Nephron progenitor cell (in vitro differentiated cells): ENCODE results near the gene KRTAP12-2.
"Not testable (repeated sequence)": the region's sequence is repeated elsewhere in the genome, so short reads cannot be mapped to it uniquely, and the experiment has no call there.

Experiments used
- DNase-seq: peaks from one replicate; pipeline ENCODE4 v3.0.0; 2021
- H3K27ac Mint-ChIP-seq: 2 replicates; pipeline ENCODE4 v1.8.0; 2021; ENCODE audit warnings: mild to moderate bottlenecking, moderate library complexity, mixed read lengths
- H3K27me3 Mint-ChIP-seq: 2 replicates; pipeline ENCODE4 v1.8.0; 2021; ENCODE audit warnings: mild to moderate bottlenecking, low read depth, mixed read lengths; ENCODE audit not compliant: poor library complexity
- H3K36me3 Mint-ChIP-seq: 2 replicates; pipeline ENCODE4 v1.8.0; 2021; ENCODE audit warnings: low read depth, mixed read lengths
- H3K4me1 Mint-ChIP-seq: 2 replicates; pipeline ENCODE4 v1.8.0; 2021; ENCODE audit warnings: mixed read lengths
- H3K4me3 Mint-ChIP-seq: 2 replicates; pipeline ENCODE4 v1.8.0; 2021; ENCODE audit warnings: mild to moderate bottlenecking, moderate library complexity, mixed read lengths
- H3K9me3 Mint-ChIP-seq: 2 replicates; pipeline ENCODE4 v1.8.0; 2021; ENCODE audit warnings: mild to moderate bottlenecking, moderate library complexity, mixed read lengths
- TF ChIP-seq, protein P1 (sequence below): fragments of 200-600 bp; sonication (generic); IDR thresholded peaks from 2 replicates; pipeline ENCODE4 v1.5.0; 2021; ENCODE audit warnings: antibody characterized with exemption

The KRTAP12-2 gene

DNA sequence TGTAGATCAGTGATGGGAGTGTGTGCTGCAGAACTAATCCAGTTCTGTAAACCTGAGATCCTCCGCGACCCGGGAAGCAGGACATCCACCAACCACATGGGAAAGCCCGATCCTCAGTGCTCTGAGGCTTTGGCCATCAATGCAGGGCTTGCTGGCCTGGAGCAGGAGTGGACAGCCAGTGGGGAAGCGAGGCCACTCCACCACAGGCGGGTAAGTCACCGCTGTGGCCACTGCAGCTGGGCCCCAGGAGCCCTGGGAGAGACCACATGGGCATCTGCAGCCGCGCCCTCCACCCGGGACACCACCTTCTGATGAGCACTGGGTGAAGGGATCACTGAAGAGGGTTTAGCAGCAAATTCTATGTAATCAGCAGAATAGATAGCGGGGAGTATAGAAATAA lies 14.4 kb upstream of the KRTAP12-2 start:
- Mint-ChIP-seq H3K4me3 (no peak overlapping the region), H3K36me3 (no peaks in the 10 kb centered on the region), H3K27ac (no peak overlapping the region), H3K27me3 (peaks cover 22% of the 10 kb centered on the region), H3K4me1 (peaks cover 3% of the 10 kb centered on the region), H3K9me3 (no peaks in the 10 kb centered on the region)
- no peak for DNase-seq
- TF ChIP-seq, protein P1, sequence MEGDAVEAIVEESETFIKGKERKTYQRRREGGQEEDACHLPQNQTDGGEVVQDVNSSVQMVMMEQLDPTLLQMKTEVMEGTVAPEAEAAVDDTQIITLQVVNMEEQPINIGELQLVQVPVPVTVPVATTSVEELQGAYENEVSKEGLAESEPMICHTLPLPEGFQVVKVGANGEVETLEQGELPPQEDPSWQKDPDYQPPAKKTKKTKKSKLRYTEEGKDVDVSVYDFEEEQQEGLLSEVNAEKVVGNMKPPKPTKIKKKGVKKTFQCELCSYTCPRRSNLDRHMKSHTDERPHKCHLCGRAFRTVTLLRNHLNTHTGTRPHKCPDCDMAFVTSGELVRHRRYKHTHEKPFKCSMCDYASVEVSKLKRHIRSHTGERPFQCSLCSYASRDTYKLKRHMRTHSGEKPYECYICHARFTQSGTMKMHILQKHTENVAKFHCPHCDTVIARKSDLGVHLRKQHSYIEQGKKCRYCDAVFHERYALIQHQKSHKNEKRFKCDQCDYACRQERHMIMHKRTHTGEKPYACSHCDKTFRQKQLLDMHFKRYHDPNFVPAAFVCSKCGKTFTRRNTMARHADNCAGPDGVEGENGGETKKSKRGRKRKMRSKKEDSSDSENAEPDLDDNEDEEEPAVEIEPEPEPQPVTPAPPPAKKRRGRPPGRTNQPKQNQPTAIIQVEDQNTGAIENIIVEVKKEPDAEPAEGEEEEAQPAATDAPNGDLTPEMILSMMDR = no peak

DNA sequence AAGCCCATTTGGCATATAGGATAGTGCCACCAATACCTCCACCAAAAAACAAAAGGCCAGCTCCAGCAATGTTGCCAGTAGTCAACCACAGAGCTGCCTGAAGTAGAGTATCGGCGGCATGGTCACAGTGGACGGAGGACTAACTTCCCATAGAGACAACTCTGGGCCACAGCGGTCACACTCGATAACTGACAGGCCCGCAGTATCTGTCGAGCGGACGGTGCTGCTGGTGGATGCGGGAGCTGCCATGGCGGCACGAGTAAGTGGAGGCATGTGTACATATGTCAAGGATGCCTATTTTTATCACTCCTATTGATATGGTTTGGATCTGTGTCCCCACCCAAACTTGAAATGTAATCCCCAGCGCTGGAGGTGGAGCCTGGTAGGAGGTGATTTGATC lies 11.2 kb upstream of the KRTAP12-2 start:
- H3K36me3 Mint-ChIP-seq = peaks cover 3% of the 10 kb centered on the region
- no peak overlapping the region for H3K4me3 Mint-ChIP-seq
- H3K27me3 Mint-ChIP-seq = peaks cover 21% of the 10 kb centered on the region
- TF ChIP-seq, protein P1 = no peak
- DNase-seq = no peak
- peaks cover 20% of the 10 kb centered on the region for H3K9me3 Mint-ChIP-seq
- H3K27ac Mint-ChIP-seq = no peak overlapping the region
- no peaks in the 10 kb centered on the region for H3K4me1 Mint-ChIP-seq

DNA sequence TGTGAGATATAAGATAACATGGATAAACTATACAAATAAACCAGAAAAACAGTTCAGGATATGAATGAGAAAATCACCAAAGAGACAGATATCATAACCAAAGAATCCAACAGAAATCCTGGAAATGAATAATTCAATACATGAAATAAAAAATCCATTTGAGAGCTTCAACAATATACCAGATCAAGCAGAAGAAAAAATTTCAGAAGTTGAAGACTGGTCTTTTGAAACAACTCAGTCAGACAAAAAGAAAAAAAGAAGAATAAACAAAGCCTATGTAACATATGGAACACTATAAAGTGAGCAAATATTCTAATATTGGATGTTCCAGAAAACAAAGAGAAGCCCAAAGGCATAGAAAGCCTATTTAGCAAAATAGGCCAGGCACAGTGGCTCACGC lies 5.2 kb upstream of the KRTAP12-2 start:
- Mint-ChIP-seq H3K9me3 (peaks cover 72% of the 10 kb centered on the region), H3K27me3 (peaks cover 15% of the 10 kb centered on the region), H3K36me3 (peaks cover 13% of the 10 kb centered on the region)

DNA sequence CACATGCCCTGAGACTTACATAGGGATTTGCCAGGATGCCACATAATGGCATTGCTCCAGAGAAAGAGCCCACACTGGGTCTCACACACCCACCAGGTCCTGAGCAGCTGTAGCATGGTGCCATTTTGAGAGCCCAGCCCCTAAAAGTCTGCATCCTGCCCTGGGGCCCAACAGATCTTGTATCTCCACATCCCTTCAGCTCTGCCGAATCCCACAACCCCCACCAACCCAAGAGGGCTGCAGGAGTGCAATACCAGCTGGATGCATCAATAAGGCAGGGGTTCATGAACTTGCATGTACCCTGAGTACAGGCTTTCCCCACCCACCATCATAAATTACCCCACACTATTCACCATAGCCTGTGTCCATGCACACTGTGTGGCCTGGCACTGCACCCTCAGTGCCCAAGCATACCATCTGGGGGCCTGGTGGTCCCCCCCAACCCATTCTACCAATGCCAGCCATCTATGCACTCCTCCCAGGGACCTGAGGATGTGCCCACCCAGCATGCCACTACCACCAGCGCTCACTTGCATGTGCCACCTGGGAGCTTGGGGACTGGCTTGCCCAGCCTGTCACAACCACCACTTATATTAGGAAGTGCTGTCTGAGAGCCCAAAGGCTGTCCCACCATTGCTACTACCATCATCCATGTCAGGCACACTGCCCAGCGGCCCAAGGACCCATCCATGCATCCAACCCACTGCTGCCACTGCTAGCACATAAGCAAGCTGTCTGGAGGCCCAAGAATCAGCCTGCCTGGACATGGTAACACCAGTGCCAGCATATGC lies 4.1 kb upstream of the KRTAP12-2 start:
- TF ChIP-seq, protein P1 = no peak
- no peak for DNase-seq
- Mint-ChIP-seq H3K27ac (no peak overlapping the region), H3K4me1 (no peaks in the 10 kb centered on the region), H3K4me3 (no peak overlapping the region), H3K27me3 (peaks cover 15% of the 10 kb centered on the region), H3K9me3 (peaks cover 72% of the 10 kb centered on the region), H3K36me3 (peaks cover 13% of the 10 kb centered on the region)

More for the DNA sequence above, 5.2 kb upstream of the KRTAP12-2 start:
- Mint-ChIP-seq H3K4me3 (no peak overlapping the region), H3K27ac (no peak overlapping the region), H3K4me1 (no peaks in the 10 kb centered on the region)
- TF ChIP-seq, protein P1 = no peak
- no peak for DNase-seq

DNA sequence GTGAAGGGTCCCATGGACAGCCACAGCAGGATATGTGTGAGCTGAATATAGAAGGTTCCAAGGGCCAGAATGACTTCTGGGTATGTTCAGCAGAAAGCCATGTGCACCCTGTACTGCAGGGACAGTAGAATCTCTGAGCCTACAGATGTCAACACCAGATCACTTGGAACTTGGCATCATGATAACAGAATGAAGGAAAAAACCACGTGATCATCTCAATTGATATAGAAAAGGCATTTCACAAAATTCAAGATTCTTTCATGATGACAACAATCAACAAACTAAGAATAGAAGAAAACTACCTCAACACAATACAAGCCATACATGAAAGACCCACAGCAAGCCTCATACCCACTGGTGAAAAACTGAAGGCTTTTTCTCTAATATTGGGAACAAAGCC lies 885 bp upstream of the KRTAP12-2 start:
- Mint-ChIP-seq H3K4me1 (no peaks in the 10 kb centered on the region), H3K9me3 (peaks cover 54% of the 10 kb centered on the region), H3K36me3 (peaks cover 8% of the 10 kb centered on the region), H3K4me3 (no peak overlapping the region), H3K27ac (no peak overlapping the region), H3K27me3 (peaks cover 11% of the 10 kb centered on the region)
- TF ChIP-seq, protein P1 = no peak
- no peak for DNase-seq

DNA sequence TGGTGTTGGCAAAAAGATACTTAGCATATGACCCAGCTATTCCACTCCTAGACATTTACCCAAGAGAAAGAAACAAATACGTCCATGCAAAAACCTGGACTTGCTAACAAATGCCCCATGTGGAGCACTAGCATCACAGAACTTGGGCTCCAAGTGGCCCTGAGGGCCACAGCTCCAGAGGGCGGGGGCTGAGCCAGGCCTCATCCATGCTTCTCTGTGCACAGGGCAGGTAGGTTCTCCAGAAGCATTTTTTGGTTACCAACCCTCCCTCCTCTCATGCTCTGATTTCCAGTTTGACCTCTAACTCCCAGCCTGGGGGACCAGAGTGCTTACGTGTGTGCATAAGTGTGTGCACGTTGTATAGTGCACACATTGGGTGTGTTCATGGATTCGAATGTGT lies 2.0 kb downstream of the KRTAP12-2 start:
- Mint-ChIP-seq H3K36me3 (peaks cover 2% of the 10 kb centered on the region), H3K27me3 (peaks cover 13% of the 10 kb centered on the region), H3K9me3 (peaks cover 47% of the 10 kb centered on the region), H3K27ac (no peak overlapping the region), H3K4me3 (no peak overlapping the region), H3K4me1 (peaks cover 10% of the 10 kb centered on the region)
- no peak for DNase-seq
- TF ChIP-seq, protein P1 = no peak

DNA sequence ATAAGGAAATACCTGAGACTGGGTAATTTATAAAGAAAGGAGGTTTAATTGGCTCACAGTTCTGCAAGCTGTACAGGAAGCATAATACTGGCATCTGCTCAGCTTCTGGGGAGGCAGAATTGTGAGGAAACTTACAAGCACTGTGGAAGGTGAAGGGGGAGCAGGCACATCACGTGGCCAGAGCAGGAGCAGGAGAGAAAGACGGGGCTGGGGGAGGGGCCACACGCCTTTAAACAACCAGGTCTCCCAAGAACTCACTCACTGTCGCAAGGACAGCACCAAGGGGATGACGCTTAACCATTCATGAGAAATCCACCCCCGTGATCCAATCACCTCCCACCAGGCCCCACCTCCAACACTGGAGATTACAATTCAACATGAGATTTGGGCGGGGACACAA lies 5.2 kb downstream of the KRTAP12-2 start:
- H3K4me3 Mint-ChIP-seq, H3K27ac Mint-ChIP-seq, DNase-seq, H3K36me3 Mint-ChIP-seq: not testable (repeated sequence)
- peaks cover 25% of the 10 kb centered on the region for H3K4me1 Mint-ChIP-seq
- peaks cover 16% of the 10 kb centered on the region for H3K27me3 Mint-ChIP-seq
- peaks cover 47% of the 10 kb centered on the region for H3K9me3 Mint-ChIP-seq
